Activated CD8-positive, alpha-beta memory T cell treated with anti-CD3 and anti-CD28 coated beads, Interleukin-2, amount 50 U/mL, for 24 hours (primary cell): Measurements from ENCODE around the gene FMN2.
"Not testable (repeated sequence)": the region's sequence is repeated elsewhere in the genome, so short reads cannot be mapped to it uniquely, and the experiment has no call there.

ENCODE experiments used
- DNase-seq: peaks from one replicate; pipeline ENCODE4 v3.0.0-alpha.2; 2020; ENCODE audit errors: extremely low read depth

The FMN2 gene

GRCh38 chr1:240362826-240363225 is 271.1 kb downstream of the FMN2 start:
- no peak for DNase-seq

GRCh38 chr1:240363315-240363714 is 271.6 kb downstream of the FMN2 start:
- no peak for DNase-seq

GRCh38 chr1:240363914-240364313 is 272.2 kb downstream of the FMN2 start:
- DNase-seq, result no peak

- DNase-seq, result no peak
Observed at GRCh38 chr1:240366636-240367035, 275.0 kb downstream of the FMN2 start.

GRCh38 chr1:240385551-240385950 is 293.9 kb downstream of the FMN2 start:
- DNase-seq, result no peak

- no peak for DNase-seq
Observed at GRCh38 chr1:240385985-240386978, 294.6 kb downstream of the FMN2 start.

GRCh38 chr1:240387051-240387450 is 295.4 kb downstream of the FMN2 start:
- no peak for DNase-seq

GRCh38 chr1:240391660-240392260 is 300.1 kb downstream of the FMN2 start:
- DNase-seq, result no peak

- no peak for DNase-seq
Observed at GRCh38 chr1:240394353-240394752, 302.7 kb downstream of the FMN2 start.

GRCh38 chr1:240395336-240395735 is 303.7 kb downstream of the FMN2 start:
- DNase-seq, result no peak

- DNase-seq, result no peak
Observed at GRCh38 chr1:240399381-240399780, 307.7 kb downstream of the FMN2 start.

GRCh38 chr1:240401731-240402130 is 310.0 kb downstream of the FMN2 start:
- DNase-seq, result no peak

- no peak for DNase-seq
Observed at GRCh38 chr1:240402326-240402725, 310.6 kb downstream of the FMN2 start.

- no peak for DNase-seq
Observed at GRCh38 chr1:240404286-240404685, 312.6 kb downstream of the FMN2 start.

- DNase-seq, result no peak
Observed at GRCh38 chr1:240405751-240406150, 314.1 kb downstream of the FMN2 start.

- no peak for DNase-seq
Observed at GRCh38 chr1:240407407-240407806, 315.7 kb downstream of the FMN2 start.

GRCh38 chr1:240409615-240410014 is 317.9 kb downstream of the FMN2 start:
- DNase-seq, result no peak

- DNase-seq, result no peak
Observed at GRCh38 chr1:240413732-240414131, 322.0 kb downstream of the FMN2 start.

- no peak for DNase-seq
Observed at GRCh38 chr1:240414237-240414636, 322.6 kb downstream of the FMN2 start.

- DNase-seq, result not testable (repeated sequence)
Observed at GRCh38 chr1:240415011-240415410, 323.3 kb downstream of the FMN2 start.

GRCh38 chr1:240415532-240415931 is 323.8 kb downstream of the FMN2 start:
- no peak for DNase-seq

- DNase-seq, result no peak
Observed at GRCh38 chr1:240417317-240417716, 325.6 kb downstream of the FMN2 start.

- DNase-seq, result no peak
Observed at GRCh38 chr1:240420766-240421165, 329.1 kb downstream of the FMN2 start.
